K562 (cell line): ENCODE results near the gene UTS2R. TPM values are rescaled to one million over a fixed set of nuclear protein-coding genes. Genes with fewer than 3 reads are reported as not detected.

Source experiments
- CBX1 ChIP-seq: sonication (generic); IDR thresholded peaks from 2 replicates; pipeline ENCODE4 v1.6.1; 2016; ENCODE audit warnings: antibody characterized with exemption, low read depth, mild to moderate bottlenecking
- ETS2 ChIP-seq: IDR thresholded peaks from 2 replicates; pipeline ENCODE4 v1.6.1; 2016; ENCODE audit warnings: borderline replicate concordance, missing genetic modification characterization, mild to moderate bottlenecking, moderate library complexity, missing compliant biosample characterization; ENCODE audit not compliant: poor library complexity, severe bottlenecking
- EWSR1 ChIP-seq: fragments of 450-650 bp; IDR thresholded peaks from 2 replicates; pipeline ENCODE4 v1.6.1; 2018; ENCODE audit warnings: borderline replicate concordance, mild to moderate bottlenecking, low read depth, moderate library complexity; ENCODE audit not compliant: partially characterized antibody
- MAFF ChIP-seq: IDR thresholded peaks from 2 replicates; pipeline ENCODE4 v1.6.1; 2012; ENCODE audit warnings: low read length, improper control_type of control experiment
- PHF8 ChIP-seq: fragments of 200-600 bp; sonication (generic); IDR thresholded peaks from 2 replicates; pipeline ENCODE4 v1.6.1; 2012; ENCODE audit warnings: mixed run types, mild to moderate bottlenecking, inconsistent platforms, low read length, moderate library complexity, borderline replicate concordance
- POLR2A ChIP-seq: fragments of 450-650 bp; conservative IDR thresholded peaks from 2 replicates; pipeline ENCODE4 v1.6.1; 2016
- PRDM10 ChIP-seq: fragments of 450-650 bp; IDR thresholded peaks from 2 replicates; pipeline ENCODE4 v1.6.1; 2018; ENCODE audit not compliant: partially characterized antibody
- RAD51 ChIP-seq: fragments of 450-650 bp; IDR thresholded peaks from 2 replicates; pipeline ENCODE4 v1.7.1; 2016; ENCODE audit warnings: low read depth, mild to moderate bottlenecking, borderline replicate concordance
- RFX7 ChIP-seq: fragments of 250-450 bp; sonication (Bioruptor Pico); IDR thresholded peaks from 2 replicates; pipeline ENCODE4 v1.5.1; 2021; ENCODE audit warnings: mild to moderate bottlenecking
- SRSF9 ChIP-seq: fragments of 200-400 bp; formaldehyde crosslinking; IDR thresholded peaks from 2 replicates; pipeline ENCODE4 v1.6.1; 2017; ENCODE audit warnings: low read depth, low read length, borderline replicate concordance
- TFAP4 ChIP-seq: sonication (generic); formaldehyde crosslinking; IDR thresholded peaks from 2 replicates; pipeline ENCODE4 v1.8.0; 2022; ENCODE audit warnings: missing genetic modification reagents, mild to moderate bottlenecking, moderate library complexity, borderline replicate concordance
- ZNF324 ChIP-seq: fragments of 250-450 bp; sonication (Bioruptor Pico); IDR thresholded peaks from 2 replicates; pipeline ENCODE4 v1.4.0; 2020; ENCODE audit warnings: mild to moderate bottlenecking
- ZNF436 ChIP-seq: fragments of 250-450, 450-650 bp; sonication (Bioruptor Pico); formaldehyde crosslinking; IDR thresholded peaks from 2 replicates; pipeline ENCODE4 v1.7.0; 2020; ENCODE audit warnings: mild to moderate bottlenecking
- ZNF77 ChIP-seq: fragments of 250-450 bp; sonication (Bioruptor Pico); IDR thresholded peaks from 2 replicates; pipeline ENCODE4 v1.5.0; 2020
- polyA plus RNA-seq, 8 experiments: library from polyadenylated mRNA; depleted of rRNA in 4 of 8; stranded (reverse) in 5 of 8; unstranded in 3 of 8; fragments of >200 nt; fragmentation: Nextera tagmentation in 2 of 8; fragmentation: Illumina TruSeq in 1 of 8; extraction: Ambion mirVana in 2 of 8; extraction: Trizol in 1 of 8; gene quantifications; 2 replicates each; pipeline versions ENCODE4 v1.2.1 to v1.2.3, GENCODE V29; 2011 to 2014; ENCODE audit warnings: inconsistent platforms in 1 of 8, missing spikeins in 1 of 8
- total RNA-seq, 7 experiments: library from RNA; depleted of rRNA in 6 of 7; stranded (reverse); fragments of >200 nt in 6 of 7; fragmentation: Illumina TruSeq in 2 of 7; extraction: Trizol in 2 of 7; gene quantifications; 2 replicates each; pipeline versions ENCODE4 v1.2.1 to v1.2.3, GENCODE V29; 2011 to 2021; ENCODE audit warnings: low replicate concordance in 1 of 7
- TF ChIP-seq, protein P1 (sequence below): fragments of 250-450 bp; sonication (Bioruptor Pico); IDR thresholded peaks from 2 replicates; pipeline ENCODE4 v1.4.0; 2020; ENCODE audit warnings: mild to moderate bottlenecking, moderate library complexity, borderline replicate concordance
- TF ChIP-seq, protein P2 (sequence below): fragments of 250-450 bp; sonication (Bioruptor Pico); IDR thresholded peaks from 2 replicates; pipeline ENCODE4 v1.8.0; 2022; ENCODE audit warnings: inconsistent platforms, mild to moderate bottlenecking, moderate library complexity, borderline replicate concordance
- TF ChIP-seq, protein P3 (sequence below), 2 experiments: fragments of 450-650 bp; IDR thresholded peaks; 2 replicates each; pipeline ENCODE4 v1.6.1; 2016

UTS2R gene
- total and polyA plus RNA-seq, 9 of the 15 experiments (the other 6 are each of a cell fraction or from before 2014, with no cell fraction given), result 0.22 TPM; not detected in 8

- TF ChIP-seq ETS2, result no peak
- TF ChIP-seq CBX1, result no peak
- TF ChIP-seq RFX7 (CRISPR knock-in tag), result no peak
- peak; percentile 57 for TF ChIP-seq POLR2A
- TF ChIP-seq, protein P1, sequence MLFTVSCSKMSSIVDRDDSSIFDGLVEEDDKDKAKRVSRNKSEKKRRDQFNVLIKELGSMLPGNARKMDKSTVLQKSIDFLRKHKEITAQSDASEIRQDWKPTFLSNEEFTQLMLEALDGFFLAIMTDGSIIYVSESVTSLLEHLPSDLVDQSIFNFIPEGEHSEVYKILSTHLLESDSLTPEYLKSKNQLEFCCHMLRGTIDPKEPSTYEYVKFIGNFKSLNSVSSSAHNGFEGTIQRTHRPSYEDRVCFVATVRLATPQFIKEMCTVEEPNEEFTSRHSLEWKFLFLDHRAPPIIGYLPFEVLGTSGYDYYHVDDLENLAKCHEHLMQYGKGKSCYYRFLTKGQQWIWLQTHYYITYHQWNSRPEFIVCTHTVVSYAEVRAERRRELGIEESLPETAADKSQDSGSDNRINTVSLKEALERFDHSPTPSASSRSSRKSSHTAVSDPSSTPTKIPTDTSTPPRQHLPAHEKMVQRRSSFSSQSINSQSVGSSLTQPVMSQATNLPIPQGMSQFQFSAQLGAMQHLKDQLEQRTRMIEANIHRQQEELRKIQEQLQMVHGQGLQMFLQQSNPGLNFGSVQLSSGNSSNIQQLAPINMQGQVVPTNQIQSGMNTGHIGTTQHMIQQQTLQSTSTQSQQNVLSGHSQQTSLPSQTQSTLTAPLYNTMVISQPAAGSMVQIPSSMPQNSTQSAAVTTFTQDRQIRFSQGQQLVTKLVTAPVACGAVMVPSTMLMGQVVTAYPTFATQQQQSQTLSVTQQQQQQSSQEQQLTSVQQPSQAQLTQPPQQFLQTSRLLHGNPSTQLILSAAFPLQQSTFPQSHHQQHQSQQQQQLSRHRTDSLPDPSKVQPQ (CRISPR knock-in tag), result no peak
- TF ChIP-seq, protein P2, sequence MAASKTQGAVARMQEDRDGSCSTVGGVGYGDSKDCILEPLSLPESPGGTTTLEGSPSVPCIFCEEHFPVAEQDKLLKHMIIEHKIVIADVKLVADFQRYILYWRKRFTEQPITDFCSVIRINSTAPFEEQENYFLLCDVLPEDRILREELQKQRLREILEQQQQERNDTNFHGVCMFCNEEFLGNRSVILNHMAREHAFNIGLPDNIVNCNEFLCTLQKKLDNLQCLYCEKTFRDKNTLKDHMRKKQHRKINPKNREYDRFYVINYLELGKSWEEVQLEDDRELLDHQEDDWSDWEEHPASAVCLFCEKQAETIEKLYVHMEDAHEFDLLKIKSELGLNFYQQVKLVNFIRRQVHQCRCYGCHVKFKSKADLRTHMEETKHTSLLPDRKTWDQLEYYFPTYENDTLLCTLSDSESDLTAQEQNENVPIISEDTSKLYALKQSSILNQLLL, result no peak
- TF ChIP-seq RAD51, result no peak
- TF ChIP-seq TFAP4 (CRISPR knock-in tag), result peak; percentile 13; the same call in 1 of the 2 replicates
- TF ChIP-seq EWSR1, result no peak
- TF ChIP-seq ZNF77 (CRISPR knock-in tag), result no peak
- TF ChIP-seq PRDM10, result peak; percentile 12
- TF ChIP-seq, protein P3, sequence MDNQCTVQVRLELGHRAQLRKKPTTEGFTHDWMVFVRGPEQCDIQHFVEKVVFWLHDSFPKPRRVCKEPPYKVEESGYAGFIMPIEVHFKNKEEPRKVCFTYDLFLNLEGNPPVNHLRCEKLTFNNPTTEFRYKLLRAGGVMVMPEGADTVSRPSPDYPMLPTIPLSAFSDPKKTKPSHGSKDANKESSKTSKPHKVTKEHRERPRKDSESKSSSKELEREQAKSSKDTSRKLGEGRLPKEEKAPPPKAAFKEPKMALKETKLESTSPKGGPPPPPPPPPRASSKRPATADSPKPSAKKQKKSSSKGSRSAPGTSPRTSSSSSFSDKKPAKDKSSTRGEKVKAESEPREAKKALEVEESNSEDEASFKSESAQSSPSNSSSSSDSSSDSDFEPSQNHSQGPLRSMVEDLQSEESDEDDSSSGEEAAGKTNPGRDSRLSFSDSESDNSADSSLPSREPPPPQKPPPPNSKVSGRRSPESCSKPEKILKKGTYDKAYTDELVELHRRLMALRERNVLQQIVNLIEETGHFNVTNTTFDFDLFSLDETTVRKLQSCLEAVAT (IDR thresholded peaks at IDR 0.05), result peak in 1 of 2 experiments; percentile 89; a peak in 2 of 4 replicates
- no peak for TF ChIP-seq SRSF9
- no peak for TF ChIP-seq ZNF324 (CRISPR knock-in tag)
- no peak for TF ChIP-seq ZNF436 (CRISPR knock-in tag)
- no peak for TF ChIP-seq MAFF
- TF ChIP-seq PHF8, result peak; percentile 28; the same call in 1 of the 2 replicates
These were observed 28.0 kb upstream of the UTS2R start (continued) for GRCh38 chr17:82343560-82343959.
